SHP77 treated with DMSO at 0.1 percent for 48 hours (cell line): ENCODE results near the gene FAF1.
"Not testable (repeated sequence)": the region's sequence is repeated elsewhere in the genome, so short reads cannot be mapped to it uniquely, and the experiment has no call there.

Experiments
- DNase-seq: peaks from one replicate; lab custom pipeline; 2025; lab: John Stamatoyannopoulos, UW

FAF1 gene

DNA sequence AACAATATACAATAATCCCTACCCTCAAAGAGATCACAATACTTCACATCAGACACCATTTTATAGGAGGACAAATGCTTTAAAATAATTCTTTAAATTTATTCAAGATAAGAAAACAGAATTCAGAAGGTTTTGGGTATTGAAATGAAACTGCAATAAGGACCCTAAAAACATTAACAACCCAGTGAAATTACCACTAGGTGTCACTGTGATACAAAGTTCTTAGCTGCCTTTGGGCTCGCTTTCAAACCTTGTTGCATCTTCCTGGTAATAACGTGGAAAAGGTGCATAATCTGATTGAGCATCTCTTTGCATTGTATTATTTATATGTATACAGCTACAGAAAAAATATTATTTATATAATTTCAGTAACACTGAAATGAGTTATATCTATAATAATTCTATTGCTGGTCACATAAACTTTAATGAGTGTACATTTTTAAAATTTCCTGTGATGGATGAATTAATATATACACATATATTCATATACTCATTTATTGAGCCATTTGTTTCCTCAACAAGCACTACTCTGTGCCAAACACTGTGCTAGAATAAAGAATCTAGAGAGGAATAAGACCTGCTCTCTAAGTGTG is 185.2 kb downstream of the FAF1 start:
- DNase-seq = peak; percentile 33

- DNase-seq = no peak
Observed at GRCh38 chr1:50766688-50767087, 193.4 kb downstream of the FAF1 start.

DNA sequence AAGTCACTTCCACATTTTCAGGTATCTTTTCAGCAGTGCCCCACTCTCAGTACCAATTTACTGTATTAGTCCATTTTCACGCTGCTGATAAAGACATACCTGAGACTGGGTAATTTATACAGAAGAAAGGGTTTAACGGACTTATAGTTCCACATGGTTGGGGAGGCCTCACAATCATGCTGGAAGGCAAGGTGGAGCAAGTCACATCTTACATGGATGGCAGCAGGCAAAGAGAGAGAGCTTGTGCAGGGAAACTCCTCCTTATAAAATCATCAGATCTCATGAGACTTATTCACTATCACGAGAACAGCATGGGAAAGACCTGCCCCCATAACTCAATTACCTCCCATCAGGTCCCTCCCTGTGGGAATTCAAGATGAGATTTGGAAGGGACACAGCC is 203.5 kb downstream of the FAF1 start:
- DNase-seq = not testable (repeated sequence)

DNA sequence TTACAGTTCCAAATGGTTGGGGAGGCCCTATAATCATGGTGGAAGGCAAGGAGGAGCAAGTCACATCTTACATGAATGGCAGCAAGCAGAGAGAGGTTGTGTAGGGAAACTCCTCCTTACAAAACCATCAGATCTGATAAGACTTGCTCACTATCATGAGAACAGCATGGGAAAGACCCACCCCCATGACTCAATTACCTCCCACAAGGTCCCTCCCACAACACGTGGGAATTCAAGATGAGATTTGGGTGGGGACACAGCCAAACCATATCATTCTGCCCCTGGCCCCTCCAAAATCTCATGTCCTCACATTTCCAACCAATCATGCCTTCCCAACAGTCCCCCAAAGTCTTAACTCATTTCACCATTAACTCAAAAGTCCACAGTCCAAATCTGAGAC is 205.3 kb downstream of the FAF1 start:
- DNase-seq = not testable (repeated sequence)

DNA sequence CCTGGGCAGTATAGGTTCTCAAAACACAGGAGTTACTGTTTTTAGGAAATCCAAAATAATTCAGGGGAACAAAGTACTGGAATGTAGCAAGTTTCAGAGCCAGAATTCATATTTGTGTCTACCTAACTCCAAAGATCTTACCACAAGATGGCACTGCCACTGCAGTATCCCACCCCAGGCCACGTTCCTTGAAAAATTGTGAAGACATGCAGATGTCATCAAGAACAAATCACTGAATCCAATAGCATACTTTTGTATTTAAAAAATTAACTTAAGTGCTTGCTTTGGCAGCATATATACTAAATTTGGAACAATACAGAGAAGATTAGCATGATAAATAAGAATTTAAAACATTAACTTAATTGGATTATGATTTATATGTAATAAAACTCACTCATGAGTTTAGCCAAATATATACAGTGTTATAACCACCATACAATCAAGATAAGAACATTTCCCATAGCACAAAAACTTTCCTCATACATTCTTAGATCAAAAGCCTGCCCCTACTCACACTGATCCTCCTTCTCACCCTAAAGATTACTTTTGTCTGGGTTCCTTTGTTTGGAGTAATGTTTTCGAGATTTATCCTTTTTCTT is 209.9 kb downstream of the FAF1 start:
- no peak for DNase-seq

- no peak for DNase-seq
Observed at GRCh38 chr1:50747394-50747793, 212.7 kb downstream of the FAF1 start.

DNA sequence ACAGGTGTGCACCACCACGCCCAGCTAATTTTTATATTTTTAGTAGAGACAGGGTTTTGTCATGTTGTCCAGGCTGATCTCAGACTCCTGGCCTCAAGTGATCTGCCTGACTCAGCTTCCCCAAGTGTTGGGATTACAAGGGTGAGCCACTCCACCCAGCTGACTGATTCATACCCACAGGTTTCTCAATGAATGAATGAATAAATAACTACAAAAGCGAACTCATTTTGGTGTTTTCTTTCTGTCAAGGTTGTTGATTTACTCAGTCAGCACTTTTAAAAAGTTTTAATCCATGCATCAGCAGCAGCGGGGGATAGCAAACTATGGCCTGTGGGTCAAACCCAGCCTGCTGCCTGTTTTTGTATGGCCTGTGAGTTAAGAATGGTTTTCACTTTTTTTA is 217.5 kb downstream of the FAF1 start:
- no peak for DNase-seq

DNA sequence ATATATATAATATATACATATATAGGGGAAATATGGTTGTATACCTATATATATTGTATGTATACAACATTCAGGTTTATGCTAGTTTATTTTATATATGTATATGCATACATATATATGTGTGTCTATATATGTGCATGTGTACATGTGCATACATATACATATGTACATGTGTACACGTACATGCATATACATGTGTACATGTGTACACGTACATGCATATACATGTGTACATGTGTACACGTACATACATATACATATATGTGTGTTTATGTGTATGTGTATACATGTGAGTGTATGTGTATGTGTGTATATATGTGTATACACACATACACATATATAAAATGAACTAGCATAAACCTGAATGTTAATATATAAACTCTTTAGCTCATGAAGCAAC is 220.9 kb downstream of the FAF1 start:
- no peak for DNase-seq

DNA sequence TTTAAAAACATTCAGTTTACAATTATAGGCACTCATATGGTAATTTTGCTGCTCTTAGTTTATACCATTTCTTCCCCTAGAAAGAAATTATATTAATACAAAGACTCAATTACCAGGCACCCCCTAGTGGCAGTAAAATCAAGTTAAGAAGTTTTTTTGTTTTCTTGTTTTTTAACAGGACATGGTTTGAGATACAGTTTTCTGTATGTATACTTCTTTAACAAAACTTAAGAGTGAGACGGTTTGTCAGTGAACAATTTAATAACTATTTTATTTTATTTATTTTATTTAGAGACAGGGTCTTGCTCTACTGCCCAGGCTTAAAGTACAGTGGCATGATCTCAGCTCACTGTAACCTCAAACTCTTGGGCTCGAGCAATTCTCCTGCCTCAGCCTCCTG is 224.6 kb downstream of the FAF1 start:
- no peak for DNase-seq

GRCh38 chr1:50727578-50727977 is 232.5 kb downstream of the FAF1 start:
- DNase-seq = not testable (repeated sequence)

DNA sequence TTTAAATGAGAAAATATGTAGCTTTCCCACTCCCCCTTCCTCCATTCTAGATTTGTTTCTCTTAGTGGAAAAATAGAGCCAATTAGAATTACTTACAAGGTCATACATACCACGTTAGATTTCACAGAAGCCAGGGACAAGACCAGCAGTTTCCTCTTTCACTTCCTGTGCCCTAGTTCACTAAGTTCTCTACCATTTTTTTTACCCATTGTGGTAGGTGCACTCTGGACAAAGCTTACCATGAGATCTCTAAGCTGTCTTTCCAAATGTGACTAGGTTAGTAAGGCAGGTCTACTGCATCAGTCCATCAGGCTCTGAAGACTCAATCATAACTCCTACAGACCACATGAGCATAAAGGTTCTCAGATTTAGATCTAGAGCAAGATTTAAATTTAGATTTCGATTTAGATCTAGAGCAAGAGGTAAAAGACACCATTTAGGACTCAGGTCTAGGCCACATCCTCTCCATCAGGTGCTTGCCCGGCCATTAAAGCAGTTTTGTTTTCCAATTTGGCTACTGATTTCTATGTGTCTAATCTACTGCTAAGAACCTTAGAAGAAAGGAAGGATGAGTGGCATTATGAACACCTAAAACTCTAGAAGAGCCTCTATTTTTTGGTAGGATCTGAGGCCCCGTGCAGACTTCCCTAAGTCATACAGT is 235.3 kb downstream of the FAF1 start:
- no peak for DNase-seq

DNA sequence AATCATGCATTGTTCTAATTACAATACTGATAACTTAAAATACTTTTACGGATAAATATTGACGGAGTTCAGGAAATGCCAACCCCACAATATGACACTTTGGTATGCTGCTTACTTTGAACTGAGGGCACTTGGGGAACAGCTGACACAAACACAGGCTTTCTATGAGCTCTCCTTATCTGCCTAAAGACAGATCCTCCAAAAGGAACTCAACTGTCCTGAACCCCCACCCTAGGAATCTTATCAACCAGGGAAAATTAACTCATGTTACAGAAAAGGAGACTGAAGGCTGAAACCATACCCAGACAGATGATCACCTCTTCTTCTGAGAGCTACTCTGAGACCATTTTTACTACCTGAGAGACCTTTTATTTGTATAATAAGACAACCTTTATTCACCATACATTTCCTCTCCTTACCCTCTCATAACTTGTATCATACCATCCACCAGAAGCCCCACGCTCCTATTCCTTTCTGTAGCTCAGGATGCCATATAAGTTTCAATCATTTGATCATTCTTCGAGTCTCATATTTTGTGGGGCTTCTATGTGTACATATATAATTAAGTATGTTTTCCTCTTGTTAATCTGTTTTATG is 239.5 kb downstream of the FAF1 start:
- no peak for DNase-seq

DNA sequence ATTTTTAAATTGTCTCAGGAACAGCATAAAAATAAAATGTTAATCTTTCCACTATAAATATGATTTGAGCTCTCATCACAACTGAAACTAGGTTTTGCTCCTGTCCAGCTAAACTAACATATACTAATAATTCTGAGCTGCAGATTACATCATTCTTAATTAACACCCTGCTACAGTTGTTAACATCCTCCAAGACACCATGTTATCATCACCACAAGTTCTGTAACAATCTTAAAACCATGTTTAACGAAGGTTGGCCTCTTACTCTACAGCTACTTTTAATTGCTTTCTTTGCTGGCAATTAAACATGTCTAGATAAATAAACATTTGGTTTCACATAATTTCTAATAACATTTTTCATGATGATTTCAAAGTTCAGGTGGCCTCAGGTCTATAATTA is 240.9 kb downstream of the FAF1 start:
- DNase-seq = no peak

DNA sequence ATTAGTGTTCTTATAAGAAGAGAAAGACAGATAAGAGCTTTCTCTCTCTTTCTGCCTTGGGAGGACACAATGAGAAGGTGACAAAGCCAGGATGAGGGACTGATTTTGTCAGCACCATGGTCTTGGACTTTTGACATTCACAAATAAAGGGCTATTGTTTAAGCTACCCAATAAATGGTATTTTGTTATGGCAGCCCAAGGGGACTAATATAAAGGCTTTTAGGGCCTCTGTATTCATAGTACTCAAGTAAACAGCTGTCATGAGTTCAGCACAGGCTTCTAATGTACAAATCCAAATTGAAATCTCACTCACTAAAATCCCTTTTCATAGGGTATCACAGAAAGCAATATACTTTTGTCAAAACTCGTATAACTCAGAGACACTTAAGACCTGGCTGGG is 242.7 kb downstream of the FAF1 start:
- no peak for DNase-seq

DNA sequence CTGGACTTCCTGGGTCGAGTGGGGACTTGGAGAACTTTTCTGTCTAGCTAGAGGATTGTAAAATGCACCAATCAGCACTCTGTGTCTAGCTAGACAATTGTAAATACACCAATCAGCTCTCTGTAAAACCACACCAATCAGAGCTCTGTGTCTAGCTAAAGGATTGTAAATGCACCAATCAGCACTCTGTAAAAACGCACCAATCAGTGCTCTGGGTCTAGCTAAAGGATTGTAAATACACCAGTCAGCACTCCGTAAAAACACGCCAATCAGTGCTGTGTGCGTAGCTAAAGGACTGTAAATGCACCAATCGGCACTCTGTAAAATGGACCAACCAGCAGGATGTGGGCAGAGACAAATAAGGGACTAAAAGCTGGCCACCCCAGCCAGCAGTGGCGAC is 243.6 kb downstream of the FAF1 start:
- DNase-seq = not testable (repeated sequence)

DNA sequence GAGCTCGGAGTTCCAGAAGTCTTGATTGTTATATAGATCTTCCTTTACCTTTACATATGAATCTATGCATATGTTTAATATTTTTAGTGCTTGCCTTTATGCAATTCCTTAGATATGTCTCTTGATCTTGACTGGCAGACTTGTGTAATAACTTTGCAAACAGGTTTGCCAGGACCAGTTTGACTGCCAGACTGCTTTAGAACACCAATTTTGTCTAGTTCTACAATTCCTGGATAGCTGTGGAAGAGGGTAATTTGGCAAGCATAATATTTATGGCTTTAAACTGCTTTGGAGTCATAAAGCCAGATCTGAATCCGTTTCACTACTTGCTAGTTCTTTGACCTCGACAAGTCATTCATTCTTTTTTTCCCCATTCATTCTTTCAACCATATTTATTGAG is 250.0 kb downstream of the FAF1 start:
- no peak for DNase-seq

- no peak for DNase-seq
Observed at GRCh38 chr1:50707824-50708223, 252.2 kb downstream of the FAF1 start.

DNA sequence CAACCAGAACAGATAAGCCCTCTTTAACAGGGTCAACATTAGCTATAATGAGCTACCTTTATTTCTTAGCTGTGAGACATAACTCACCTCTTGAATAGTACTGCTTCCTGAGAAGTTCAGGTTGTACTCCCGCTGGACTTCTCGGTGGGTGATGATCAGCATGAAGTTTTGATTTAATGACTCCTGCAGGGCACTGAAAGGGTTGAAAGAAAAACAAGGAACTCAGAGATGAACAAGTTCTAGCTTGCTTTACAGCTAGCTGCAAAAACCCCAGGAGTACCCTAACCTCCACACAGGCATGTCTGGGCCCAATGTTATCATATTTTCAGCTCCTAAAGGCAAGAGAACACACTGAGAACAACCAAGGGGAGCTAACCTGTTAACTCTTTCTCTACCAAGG is 254.4 kb downstream of the FAF1 start:
- DNase-seq = no peak

DNA sequence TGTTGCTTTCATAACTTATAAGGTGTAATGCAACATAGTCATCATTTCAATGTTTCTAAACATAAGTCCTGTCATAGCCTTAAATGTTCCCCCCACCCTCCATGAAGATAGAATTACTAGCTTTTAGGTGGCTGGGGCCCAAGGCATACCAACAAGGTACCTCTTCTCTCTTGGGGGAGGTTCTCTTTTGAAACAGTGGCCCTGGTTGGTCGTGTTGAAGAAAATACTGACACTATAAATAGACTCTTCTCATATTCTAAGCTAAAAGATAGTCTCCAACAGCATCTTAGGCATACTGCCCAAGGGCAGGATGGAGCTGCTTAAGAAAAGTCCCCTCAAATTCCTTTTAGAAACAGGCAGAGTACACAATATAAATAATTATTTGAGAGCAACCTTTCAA is 255.0 kb downstream of the FAF1 start:
- DNase-seq = no peak

DNA sequence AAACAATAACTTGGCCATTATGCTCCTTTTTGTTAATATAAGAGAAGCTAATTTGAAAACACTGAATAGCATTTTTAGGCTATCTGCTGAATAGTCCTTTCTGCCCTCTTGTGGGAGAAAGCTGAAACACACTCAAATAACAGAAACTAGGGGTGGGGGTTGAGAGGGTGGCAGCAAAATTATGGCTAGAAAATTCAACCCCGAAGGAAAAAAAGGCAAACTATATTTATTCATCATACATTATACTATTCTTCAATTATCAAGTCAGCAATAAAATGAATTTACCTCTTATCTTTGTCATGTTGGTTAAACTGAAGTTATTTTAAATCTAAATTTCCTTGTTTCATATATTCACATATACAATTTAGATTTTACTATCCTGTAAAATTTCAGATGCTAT is 255.9 kb downstream of the FAF1 start:
- peak; percentile 20 for DNase-seq

DNA sequence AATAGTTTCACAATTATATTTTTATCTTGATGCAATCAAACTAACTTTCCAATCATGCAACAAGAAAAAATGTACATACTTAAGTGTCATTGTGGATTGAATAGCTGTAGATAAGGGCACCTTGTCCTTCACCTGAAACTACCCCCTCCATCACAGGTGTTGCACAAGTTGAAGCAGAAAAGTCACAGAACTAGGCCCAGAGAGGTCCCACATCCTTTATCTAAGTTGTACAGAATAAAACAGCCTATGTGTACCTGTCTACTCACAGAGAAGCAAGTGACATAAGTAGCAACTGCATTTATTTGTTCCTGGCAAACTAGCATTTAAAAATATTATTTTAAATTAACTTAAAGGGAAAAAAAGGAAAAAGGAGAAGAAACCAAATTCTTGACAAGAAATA is 256.8 kb downstream of the FAF1 start:
- no peak for DNase-seq

DNA sequence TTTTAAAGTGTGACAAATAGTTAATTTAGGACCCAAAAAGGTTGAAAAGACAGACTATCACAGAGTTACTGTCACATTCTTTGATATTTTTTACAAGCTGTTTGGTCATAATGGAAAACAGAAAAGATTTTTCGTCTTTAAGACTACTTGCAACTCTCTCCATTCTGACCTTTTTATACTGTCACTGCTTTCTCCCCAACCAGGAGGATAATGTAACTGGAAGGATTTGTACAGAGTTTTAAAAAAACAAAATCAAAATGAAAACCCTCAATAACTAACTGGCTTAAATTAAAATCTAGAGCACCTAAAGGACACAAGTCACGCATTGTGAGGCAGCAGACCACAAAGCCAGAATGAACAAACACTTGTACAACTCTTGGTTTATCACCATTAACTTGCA is 257.7 kb downstream of the FAF1 start:
- DNase-seq = no peak

GRCh38 chr1:50701706-50702317 is 258.3 kb downstream of the FAF1 start:
- DNase-seq = no peak
